HG03139 (cell line): ENCODE measurements around the gene CD34.
"Not testable (repeated sequence)": the region's sequence is repeated elsewhere in the genome, so short reads cannot be mapped to it uniquely, and the experiment has no call there.

ENCODE experiments used
- ATAC-seq: cut with Tn5 transposase; IDR thresholded peaks from one replicate; pipeline ENCODE4 v1.9.1; 2021; ENCODE audit not compliant: unreplicated experiment

CD34 gene

GRCh38 chr1:207877914-207878313, 33.0 kb downstream of the CD34 start:
- ATAC-seq = not testable (repeated sequence)

- ATAC-seq = no peak
Measured at GRCh38 chr1:207876131-207876530, 34.8 kb downstream of the CD34 start.

GRCh38 chr1:207875532-207875931, 35.4 kb downstream of the CD34 start:
- no peak for ATAC-seq

GRCh38 chr1:207873055-207873890, 37.7 kb downstream of the CD34 start:
- ATAC-seq = no peak

GRCh38 chr1:207872621-207873020, 38.3 kb downstream of the CD34 start:
- ATAC-seq = no peak

GRCh38 chr1:207871117-207871649, 39.7 kb downstream of the CD34 start:
- no peak for ATAC-seq

GRCh38 chr1:207870306-207871031, 40.5 kb downstream of the CD34 start:
- ATAC-seq = no peak

- ATAC-seq = no peak
Measured at GRCh38 chr1:207869859-207870258, 41.1 kb downstream of the CD34 start.

GRCh38 chr1:207868774-207869721, 41.9 kb downstream of the CD34 start:
- ATAC-seq = peak; percentile 48

GRCh38 chr1:207868251-207868773, 42.6 kb downstream of the CD34 start:
- ATAC-seq = no peak

- no peak for ATAC-seq
Measured at GRCh38 chr1:207867136-207868109, 43.5 kb downstream of the CD34 start.

- no peak for ATAC-seq
Measured at GRCh38 chr1:207866471-207867135, 44.3 kb downstream of the CD34 start.

GRCh38 chr1:207863893-207864535, 46.9 kb downstream of the CD34 start:
- ATAC-seq = peak; percentile 63

- ATAC-seq = no peak
Measured at GRCh38 chr1:207862241-207862787, 48.6 kb downstream of the CD34 start.

GRCh38 chr1:207861442-207862177, 49.3 kb downstream of the CD34 start:
- ATAC-seq = no peak

- ATAC-seq = no peak
Measured at GRCh38 chr1:207860531-207860930, 50.4 kb downstream of the CD34 start.

GRCh38 chr1:207858806-207859205, 52.1 kb downstream of the CD34 start:
- ATAC-seq = no peak
